GM19099 (cell line): ENCODE data around the gene NAP1L4.

Source experiments
- POLR2A ChIP-seq: IDR thresholded peaks from 3 replicates; pipeline ENCODE4 v1.6.1; 2011; ENCODE audit warnings: low read depth; ENCODE audit not compliant: insufficient read length; ENCODE audit errors: extremely low read depth

Gene NAP1L4

DNA sequence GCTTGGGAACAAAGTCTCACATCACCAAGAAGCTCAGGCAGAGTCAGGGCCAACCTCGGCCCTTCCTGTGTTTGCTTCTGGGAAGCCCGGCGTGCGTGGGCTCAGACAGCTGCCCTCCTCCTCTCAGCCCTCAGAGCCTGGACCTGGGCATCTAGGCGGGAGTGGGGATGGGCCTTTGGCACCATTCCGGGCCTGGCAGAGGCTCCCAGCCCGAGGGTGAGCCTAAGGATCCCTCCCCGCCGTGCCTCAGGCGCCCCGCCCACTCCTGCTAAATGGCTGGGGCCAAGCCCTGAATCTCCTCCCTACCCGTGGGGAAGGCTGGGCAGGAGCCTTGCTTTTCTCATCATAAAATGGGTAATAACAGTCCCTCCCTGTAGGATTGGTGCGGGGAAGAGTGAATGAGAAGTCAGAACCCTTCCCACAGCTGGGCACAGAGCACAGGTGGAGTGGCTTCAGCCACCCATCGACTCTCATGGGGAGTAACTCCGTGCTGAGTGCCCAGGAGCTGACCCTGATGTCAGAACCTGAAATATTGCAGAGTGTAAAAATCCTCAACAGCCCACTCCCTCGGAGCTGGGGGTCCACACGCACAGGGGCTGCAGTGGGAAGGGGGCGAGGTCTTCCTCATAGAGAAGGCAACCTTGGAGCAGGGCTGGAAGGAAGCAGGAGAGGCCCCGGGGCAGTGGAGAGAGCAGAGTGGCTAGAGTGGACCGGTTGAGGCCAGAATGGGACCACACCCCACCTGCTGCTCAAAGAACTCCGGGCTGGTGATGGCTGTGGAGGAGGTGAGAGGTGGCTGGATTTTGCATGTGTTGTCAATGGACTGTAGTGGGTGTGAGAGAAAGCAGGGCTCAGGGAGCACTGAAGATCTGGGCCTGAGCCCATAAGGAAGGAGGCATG lies 87.7 kb downstream of the NAP1L4 start:
- TF ChIP-seq POLR2A: no peak

DNA sequence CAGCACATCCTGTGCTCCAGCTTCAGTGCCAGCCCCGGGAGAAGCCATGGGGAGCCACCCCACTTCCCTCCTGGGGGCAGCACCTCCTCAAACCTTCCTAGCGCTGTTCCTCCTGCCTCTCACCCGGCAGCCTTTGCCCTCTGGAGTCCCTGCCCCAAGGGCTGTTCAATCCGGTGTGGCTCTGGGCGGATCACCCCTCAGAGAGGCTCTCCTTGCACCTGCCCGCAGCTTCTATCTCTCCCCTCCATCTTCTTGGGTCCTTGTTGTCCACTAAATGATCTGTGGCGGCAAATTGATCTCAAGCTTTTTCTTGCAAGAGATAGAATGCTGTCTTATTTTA lies 88.5 kb downstream of the NAP1L4 start:
- no peak for TF ChIP-seq POLR2A

DNA sequence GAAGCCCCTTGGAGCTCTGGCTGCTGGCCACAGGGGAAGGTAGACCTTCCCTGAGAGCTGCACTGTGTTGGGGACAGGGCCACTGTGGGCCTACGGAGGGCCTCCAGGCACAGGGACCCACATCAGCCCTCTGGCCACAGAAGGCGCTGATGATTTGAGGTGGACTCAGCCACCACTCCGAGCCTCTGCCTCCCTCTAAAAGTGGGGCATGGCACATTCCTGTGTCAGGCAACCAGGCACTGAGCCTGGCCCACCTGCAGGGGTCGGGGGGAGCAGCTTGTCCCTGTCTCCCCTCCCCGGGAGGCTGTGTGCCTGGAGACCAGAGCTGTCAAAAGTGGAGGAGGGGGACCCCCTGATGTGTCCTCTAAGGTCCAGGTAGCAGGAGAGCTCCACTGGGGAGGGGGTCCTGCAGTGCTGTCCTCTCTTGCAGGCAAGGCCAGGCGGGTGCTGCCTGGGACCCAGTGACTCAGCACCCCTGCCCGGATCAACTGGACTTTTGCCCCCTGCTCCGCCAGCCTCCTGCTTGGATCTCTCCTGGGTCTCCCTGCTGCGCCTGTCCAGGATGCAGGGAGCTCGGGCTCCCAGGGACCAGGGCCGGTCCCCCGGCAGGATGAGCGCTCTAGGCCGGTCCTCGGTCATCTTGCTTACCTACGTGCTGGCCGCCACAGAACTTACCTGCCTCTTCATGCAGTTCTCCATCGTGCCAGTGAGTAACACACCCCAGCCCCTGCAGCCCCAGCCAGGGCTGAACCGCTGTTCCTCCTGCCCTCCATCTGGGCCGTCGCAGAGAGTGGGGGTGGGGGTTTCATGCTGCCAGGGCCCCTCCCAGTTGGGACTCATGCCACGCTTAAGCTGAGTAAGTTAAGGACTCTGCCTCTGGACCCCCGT lies 89.1 kb downstream of the NAP1L4 start:
- TF ChIP-seq POLR2A: no peak

DNA sequence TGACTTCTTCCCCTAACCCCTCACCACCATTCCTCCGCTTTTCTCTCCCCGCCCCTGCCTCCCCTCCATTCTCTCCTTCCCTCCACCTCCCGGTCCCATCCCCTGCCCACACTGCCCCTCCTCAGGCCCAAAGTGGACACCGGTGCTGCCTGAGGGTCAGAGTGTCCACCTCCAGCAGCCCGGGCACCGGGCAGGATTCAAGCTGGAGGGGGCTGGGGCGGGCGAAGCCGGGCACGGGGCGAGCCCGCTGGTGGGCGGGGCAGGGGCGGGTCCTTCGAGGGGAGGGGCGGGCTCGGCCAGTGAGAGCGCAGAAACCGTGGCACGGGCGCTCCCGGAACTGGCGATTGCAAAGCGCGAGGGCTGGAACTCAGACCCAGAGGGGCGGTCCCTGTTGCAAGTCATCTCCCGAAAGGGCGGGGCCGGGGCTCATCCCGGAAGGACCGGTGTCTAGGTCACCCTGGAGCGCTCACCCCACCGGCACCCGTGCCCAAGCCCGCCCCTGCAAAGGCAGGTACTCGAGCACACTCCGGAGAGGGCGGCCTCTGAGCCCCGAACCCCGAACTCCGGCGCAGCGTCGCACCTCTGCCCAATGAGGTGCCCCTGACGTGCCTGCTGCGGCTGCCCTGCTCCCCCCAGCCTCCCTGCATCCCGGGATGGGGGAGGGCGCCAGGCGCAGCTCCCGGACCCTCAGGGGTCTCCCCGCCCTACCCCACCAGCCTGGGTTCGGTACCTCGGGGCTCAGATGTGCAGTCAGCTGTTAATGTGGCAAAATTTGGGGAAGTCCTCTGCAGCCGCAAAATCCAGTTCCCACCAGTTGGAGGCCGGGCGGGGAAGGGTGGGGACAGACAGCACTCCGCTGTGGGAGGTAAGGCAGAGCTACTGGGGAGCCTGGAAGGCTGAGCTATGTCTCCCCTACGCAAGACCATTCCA lies 90.0 kb downstream of the NAP1L4 start:
- TF ChIP-seq POLR2A: peak; percentile 76

DNA sequence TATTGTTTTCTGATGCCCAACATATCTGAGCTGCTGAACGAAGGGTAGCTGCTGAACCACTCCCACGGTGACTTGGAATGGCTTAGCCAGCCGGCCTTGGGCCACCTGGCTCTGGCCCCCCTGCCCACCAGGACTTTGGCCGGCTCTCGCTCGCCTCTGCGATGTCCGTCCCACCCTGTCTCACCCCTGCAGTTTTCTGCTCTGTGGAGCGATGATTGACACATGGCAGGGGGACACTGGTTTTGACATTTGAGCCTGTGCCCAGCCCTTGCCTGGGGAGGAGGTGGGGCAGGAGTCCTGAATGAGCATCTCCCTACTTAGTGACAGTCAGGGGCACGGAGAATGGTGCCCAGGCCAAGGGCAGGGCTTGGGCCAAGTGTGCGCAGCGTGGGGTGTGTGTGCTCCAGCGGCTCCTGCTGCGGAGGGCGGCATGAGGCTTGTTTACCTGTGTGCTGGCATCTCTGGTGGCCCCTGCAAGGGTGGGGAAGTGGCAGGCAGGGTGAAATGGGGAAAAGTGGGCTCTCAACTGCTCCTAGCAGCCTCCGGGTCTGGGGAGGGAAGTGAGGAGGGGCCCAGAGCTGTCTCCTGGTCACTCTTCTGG lies 90.8 kb downstream of the NAP1L4 start:
- no peak for TF ChIP-seq POLR2A

DNA sequence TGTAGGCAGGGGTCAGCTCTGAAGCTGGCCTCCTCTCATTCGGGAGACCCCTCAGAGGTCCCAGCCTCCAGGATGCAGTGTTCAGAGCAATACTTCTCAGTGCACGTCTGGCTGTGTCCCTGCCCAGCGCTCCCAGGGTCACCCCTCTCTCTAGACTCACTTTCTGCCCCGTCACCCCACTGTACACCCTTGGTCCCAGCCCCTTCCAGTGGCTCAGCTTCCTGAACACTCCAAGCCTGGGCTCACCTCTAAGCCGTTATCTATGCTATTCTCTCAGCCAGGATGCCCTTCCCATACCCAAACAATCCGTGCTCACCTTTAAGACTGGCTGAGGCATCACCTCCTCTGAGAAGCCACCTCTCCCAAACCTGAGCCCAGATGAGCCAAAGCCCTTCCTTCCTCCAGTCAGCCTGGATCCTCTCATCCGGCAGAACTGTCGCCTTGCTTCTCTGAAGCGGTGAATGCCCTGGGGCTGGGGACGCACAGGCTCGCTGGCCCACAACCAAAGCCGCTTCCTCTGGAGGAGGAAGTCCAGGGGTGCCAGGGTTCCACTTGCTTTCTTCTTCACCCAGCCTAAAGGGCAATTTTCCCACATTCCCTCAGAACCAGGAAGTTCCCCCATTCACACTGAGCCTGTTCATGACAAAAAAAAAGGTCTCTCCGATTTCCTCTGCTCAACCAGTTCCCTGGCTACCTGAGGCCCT lies 92.9 kb downstream of the NAP1L4 start:
- no peak for TF ChIP-seq POLR2A

DNA sequence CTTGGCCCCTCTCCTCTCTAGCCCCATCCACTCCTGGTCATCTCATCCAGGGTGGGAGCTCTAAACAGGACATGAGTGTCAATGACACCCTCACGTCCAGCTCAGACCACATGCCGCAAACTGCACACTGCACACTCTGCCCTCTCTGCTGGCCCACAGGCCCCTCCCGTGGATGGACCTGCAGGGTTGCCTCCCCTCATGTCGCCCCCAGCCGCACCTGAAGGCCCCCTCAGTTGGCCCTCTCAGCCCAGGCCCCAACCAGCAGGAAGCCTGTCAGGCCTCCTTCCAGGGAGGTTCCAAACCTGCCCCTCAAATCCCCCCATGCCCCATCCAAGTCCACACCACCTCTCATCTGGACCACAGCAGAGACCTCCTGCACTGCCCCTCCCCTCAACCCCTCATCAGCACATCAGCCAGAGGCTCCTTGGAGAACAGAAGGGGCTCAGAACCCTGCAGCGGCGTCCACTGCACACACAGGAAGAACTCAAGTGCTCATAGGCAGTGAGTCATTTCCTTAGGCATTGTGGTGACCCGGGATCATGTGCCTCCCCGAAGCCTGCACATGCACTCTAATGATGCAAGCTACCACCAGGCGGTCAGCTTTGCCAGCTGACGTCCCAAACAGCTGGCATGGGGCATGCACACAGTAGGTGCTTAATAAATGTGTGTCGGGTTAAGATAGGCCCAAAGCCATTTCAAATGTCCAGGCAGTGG lies 93.6 kb downstream of the NAP1L4 start:
- no peak for TF ChIP-seq POLR2A

DNA sequence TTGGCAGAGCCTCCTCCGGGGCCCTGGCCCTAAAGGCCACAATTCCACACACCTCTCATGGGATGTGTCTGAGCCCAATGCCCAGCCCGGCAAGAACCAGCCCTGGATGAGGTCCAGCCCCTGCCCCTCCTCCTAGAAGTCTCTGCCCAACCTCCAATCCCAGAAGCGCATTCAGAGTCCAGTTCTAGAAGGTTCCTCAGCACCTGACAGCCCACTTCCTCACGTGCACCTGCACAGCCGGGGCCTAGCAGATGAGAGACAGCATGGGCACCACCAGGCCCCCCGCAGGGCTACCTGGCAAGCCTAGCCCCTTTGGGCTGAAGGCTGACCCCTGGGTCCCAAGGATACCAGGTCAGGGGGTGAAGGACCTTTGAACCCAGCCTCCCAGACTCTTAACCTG lies 95.1 kb downstream of the NAP1L4 start:
- TF ChIP-seq POLR2A: no peak

DNA sequence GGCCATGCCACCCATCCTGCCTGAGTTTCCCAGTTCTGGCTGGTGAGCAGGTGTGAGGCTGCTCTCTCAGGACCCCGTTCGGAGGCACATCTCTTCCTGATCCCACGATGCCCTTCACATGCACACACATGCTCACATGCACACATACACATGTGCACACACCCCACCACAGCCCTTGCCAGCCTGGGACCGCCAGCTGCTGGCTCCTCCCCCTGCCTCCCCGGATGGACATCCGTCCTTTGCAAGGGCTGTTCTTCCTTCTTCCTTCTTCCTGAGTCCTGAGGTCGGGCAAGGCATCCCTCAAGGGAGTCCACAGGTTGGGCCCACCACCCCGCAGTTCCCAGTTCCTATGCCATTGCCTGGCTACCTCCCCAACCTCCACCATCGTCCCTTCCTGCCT lies 96.1 kb downstream of the NAP1L4 start:
- no peak for TF ChIP-seq POLR2A
